ENCODE measurements around the gene ITGB1BP1. TPM values are rescaled to one million over a fixed set of nuclear protein-coding genes. Genes with fewer than 3 reads are reported as not detected.

Gene ITGB1BP1
- total and polyA plus RNA-seq, 2 of the 13 experiments (the other 11 are each of a cell fraction or from before 2014, with no cell fraction given), result 106 to 108 TPM

GRCh38 chr2:9415516-9416169 is 7.7 kb downstream of the ITGB1BP1 start (continued):
- TF ChIP-seq ZNF414 (CRISPR knock-in tag; IDR thresholded peaks at IDR 0.05) (no peak), MZF1 (CRISPR knock-in tag; IDR thresholded peaks at IDR 0.05; ENCODE audit: borderline replicate concordance) (no peak), ZNF350 (CRISPR knock-in tag; IDR thresholded peaks at IDR 0.05; ENCODE audit: borderline replicate concordance, low read depth) (no peak), ZNF720 (CRISPR knock-in tag; IDR thresholded peaks at IDR 0.05) (no peak), ZBTB3 (CRISPR knock-in tag; IDR thresholded peaks at IDR 0.05; ENCODE audit: borderline replicate concordance, low read depth) (no peak), ZNF775 (CRISPR knock-in tag; IDR thresholded peaks at IDR 0.05; ENCODE audit: borderline replicate concordance) (no peak), ATF7-NPFF (CRISPR knock-in tag; IDR thresholded peaks at IDR 0.05; ENCODE audit: low read depth) (no peak)

GRCh38 chr2:9412781-9413180 is 10.5 kb downstream of the ITGB1BP1 start:
- Histone ChIP-seq H2AFZ (ENCODE audit: low read length) (no peak overlapping the region), H3K27ac (ENCODE audit: extremely low read length, insufficient read depth, low read length) (no peak overlapping the region), H4K20me1 (ENCODE audit: insufficient read depth, low read length) (no peaks in the 10 kb centered on the region), H3K9ac (ENCODE audit: insufficient read depth, low read depth, low read length) (no peak overlapping the region), H3K4me3 (replicated peaks in 1 of 3; ENCODE audit: insufficient read depth in 1 of 3, low read depth in 2 of 3, low read length in 3 of 3) (no peak overlapping the region), H3K79me2 (ENCODE audit: insufficient read depth, low read length) (peaks cover 9% of the 10 kb centered on the region), H3K4me2 (ENCODE audit: low read depth, low read length) (no peak overlapping the region), H3K9me3 (ENCODE audit: low read length) (no peaks in the 10 kb centered on the region), H3K4me1 (ENCODE audit: insufficient read depth, low read length) (no peaks in the 10 kb centered on the region), H3K36me3 (replicated peaks in 1 of 2; ENCODE audit: control insufficient read depth in 1 of 2, insufficient read depth in 2 of 2, low read length in 2 of 2) (peaks cover 2 to 33% of the 10 kb centered on the region in 2 experiments; a peak in 3 of 5 replicates), H3K27me3 (ENCODE audit: control insufficient read depth in 1 of 2, insufficient read depth in 2 of 2, low read length in 2 of 2) (no peaks in the 10 kb centered on the region)
- ATAC-seq (no peak), FAIRE-seq (no peak), DNase-seq (ENCODE audit: low spot score) (no peak)
- CTCF ChIA-PET (ENCODE audit: low intra/inter-chr PET ratio, low total read pairs), result no interaction called here
- WGBS (ENCODE audit: low lambda C conversion rate), result 94% methylated on average over 7 of the region's 7 CpGs
- no TSS peak for BruUV-seq (replicated peaks)
- POLR2A ChIA-PET, result interaction anchor here (1.4 kb wide), 1 partner anchor 9 kb away, joined by 3 read pairs; no protein-coding TSS in a partner anchor
- intact Hi-C loops (cut with micrococcal nuclease; ENCODE audit: unreplicated experiment), result no loop called here
- TF ChIP-seq ZNF121 (CRISPR knock-in tag; IDR thresholded peaks at IDR 0.05) (peak; percentile 48; the same call in 1 of the 2 replicates), HMGA1 (CRISPR knock-in tag; conservative IDR thresholded peaks at IDR 0.05) (no peak)
- in situ Hi-C loops (cut with HindIII; ENCODE audit: extremely low pct_ligation_motif_present, low pct_unique_long_range_greater_than_20kb), result no loop called here

All from HepG2 (cell line).